Neural cell (in vitro differentiated cells): Measurements from ENCODE around the gene DUS2.
"Not testable (repeated sequence)": the region's sequence is repeated elsewhere in the genome, so short reads cannot be mapped to it uniquely, and the experiment has no call there.

Source experiments
- EZH2 ChIP-seq: fragments of 200-600, 300-800 bp; shearing (Covaris generic), sonication (generic); IDR thresholded peaks from 2 replicates; pipeline ENCODE4 v1.6.1; 2014; ENCODE audit warnings: antibody characterized with exemption, low read length, borderline replicate concordance, mild to moderate bottlenecking; ENCODE audit not compliant: insufficient read depth, poor library complexity, severe bottlenecking
- REST ChIP-seq: IDR thresholded peaks from 2 replicates; pipeline ENCODE4 v1.6.1; 2012; ENCODE audit warnings: borderline replicate concordance
- SMC3 ChIP-seq: fragments of 450-650 bp; conservative IDR thresholded peaks from 2 replicates; pipeline ENCODE4 v1.6.1; 2014; ENCODE audit warnings: antibody characterized with exemption, mild to moderate bottlenecking, moderate library complexity; ENCODE audit not compliant: poor library complexity
- TAF1 ChIP-seq: IDR thresholded peaks from 2 replicates; pipeline ENCODE4 v1.6.1; 2012; ENCODE audit warnings: low read depth
- TF ChIP-seq, protein P1 (sequence below): fragments of 450-650 bp; IDR thresholded peaks from 2 replicates; pipeline ENCODE4 v1.5.1; 2014; ENCODE audit warnings: antibody characterized with exemption, mild to moderate bottlenecking, moderate library complexity; ENCODE audit not compliant: poor library complexity, severe bottlenecking

DNA sequence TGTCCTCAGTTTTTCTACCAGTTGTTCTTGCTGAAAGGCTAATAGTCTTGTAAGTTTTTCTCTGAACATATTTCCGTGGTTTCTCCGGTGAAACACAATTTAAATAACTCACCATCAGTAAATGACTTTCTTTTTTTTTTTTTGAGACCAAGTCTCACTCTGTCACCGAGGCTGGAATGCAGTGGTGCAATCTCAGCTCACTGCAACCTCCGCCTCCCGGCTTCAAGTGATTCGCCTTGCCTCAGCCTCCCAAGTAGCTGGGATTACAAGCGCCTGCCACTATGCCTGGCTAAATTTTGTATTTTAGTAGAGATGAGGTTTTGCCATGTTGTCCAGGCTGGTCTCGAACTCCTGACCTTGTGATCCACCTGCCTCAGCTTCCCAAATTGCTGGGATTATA, 91.9 kb downstream of the DUS2 start:
- TF ChIP-seq REST, SMC3, EZH2, TAF1: not testable (repeated sequence)
- TF ChIP-seq, protein P1, sequence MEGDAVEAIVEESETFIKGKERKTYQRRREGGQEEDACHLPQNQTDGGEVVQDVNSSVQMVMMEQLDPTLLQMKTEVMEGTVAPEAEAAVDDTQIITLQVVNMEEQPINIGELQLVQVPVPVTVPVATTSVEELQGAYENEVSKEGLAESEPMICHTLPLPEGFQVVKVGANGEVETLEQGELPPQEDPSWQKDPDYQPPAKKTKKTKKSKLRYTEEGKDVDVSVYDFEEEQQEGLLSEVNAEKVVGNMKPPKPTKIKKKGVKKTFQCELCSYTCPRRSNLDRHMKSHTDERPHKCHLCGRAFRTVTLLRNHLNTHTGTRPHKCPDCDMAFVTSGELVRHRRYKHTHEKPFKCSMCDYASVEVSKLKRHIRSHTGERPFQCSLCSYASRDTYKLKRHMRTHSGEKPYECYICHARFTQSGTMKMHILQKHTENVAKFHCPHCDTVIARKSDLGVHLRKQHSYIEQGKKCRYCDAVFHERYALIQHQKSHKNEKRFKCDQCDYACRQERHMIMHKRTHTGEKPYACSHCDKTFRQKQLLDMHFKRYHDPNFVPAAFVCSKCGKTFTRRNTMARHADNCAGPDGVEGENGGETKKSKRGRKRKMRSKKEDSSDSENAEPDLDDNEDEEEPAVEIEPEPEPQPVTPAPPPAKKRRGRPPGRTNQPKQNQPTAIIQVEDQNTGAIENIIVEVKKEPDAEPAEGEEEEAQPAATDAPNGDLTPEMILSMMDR = not testable (repeated sequence)
